Activated CD4-positive, alpha-beta T cell treated with anti-CD3 and anti-CD28 coated beads, Interleukin-2, amount 50 U/mL, for 48 hours (primary cell): ENCODE measurements around the gene SYNJ2.
"Not testable (repeated sequence)": the region's sequence is repeated elsewhere in the genome, so short reads cannot be mapped to it uniquely, and the experiment has no call there.

Source experiments
- DNase-seq, 2 experiments: peaks; one replicate each; pipeline ENCODE4 v3.0.0-alpha.2; 2020

SYNJ2 gene

GRCh38 chr6:157959451-157960227 is 22.0 kb upstream of the SYNJ2 start:
- no peak for DNase-seq

- DNase-seq, result no peak
These were observed 20.4 kb upstream of the SYNJ2 start for GRCh38 chr6:157961153-157961831.

DNA sequence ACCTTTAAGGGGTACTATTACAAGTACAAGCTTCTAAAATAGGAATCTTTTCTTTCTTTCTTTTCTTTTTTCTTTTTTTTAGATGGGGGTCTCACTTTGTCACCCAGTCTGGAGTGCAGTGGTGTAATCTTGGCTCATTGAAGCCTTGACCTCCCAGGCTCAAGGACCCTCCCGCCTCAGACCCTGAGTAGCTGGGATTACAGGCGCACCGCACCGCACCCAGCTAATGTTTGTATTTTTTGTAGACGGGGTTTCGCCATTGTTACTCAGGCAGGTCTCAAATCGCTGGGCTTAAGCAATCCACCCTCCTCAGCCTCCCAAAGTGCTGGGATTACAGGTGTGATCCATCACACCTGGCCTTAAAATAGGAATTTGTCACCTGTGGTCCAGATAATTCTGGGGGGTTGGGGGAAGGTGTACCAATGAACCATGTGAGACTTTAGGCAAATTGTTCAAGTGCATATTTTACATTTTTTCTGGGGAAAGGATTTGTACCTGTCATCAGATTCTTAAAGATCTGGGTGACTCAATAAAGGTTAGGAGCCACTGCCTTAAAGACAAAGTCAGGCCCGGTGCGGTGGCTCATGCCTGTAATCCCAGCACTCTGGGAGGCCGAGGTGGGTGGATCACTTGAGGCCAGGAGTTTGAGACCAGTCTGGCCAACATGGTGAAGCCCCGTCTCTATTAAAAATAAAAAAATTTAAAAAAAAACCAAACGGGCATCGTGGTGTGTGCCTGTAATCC is 19.7 kb upstream of the SYNJ2 start:
- DNase-seq, result no peak

GRCh38 chr6:157962601-157963302 is 18.9 kb upstream of the SYNJ2 start:
- peak; percentile 26 to 39 for DNase-seq

- no peak for DNase-seq
These were observed 17.6 kb upstream of the SYNJ2 start for GRCh38 chr6:157964100-157964499.

DNA sequence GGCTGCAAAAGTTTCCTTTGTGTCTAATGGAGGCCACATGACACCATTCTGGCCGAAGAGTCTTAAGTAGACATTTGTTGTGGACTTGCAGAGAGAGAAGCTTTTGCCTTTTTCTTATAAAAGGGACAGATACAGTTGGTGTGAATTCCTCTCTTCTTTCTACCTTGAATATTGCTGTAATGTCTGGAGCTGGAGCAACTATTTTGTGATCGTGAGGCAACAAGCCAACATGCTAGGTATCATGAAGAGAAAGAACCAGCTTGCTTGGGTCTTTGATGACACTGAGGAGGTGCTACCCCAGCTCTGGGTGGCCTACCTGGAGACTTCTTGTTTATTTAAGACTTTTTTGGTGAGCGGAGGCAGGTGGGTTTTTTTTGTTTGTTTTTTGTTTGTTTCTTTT is 16.3 kb upstream of the SYNJ2 start:
- DNase-seq, result no peak

GRCh38 chr6:157966589-157966977 is 15.1 kb upstream of the SYNJ2 start:
- DNase-seq, result no peak

DNA sequence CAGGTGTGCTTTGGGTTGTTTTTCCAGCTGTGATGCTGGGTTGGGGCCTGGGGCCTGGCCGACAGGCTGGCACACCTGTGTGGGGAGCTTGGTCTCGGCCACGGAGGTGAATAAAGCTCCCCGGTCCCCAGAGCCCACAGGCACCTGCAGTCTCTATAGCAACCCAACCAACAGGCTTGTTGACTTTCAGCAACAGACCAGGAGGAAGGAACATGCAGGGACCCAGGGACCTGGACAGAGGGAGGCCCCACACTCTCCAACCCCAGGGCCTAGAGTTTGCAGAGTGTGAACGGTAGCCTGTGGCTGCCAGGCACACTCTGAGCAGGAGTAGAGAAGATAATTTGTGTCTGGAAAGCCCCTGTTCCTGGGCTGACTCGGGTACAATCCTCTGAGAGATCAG is 14.6 kb upstream of the SYNJ2 start:
- no peak for DNase-seq

DNA sequence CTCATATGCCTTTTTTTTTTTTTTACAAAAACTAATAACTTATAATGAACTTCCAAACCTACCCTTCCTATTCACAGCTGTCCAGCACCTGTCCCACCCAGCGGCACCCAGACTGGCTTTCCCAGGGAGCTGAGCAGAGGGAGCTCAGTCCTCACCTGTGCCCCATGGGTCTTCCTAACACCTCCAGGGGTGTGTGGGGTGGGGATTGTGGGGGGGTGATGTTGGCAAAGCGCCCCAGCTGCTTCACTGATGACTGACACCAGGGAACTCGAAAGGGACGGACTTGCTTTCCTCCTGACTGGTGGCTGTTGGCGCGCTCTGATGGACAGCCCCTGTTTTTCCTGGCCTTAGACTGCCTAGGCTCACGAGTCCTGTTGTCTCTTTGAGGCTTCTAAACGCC is 14.2 kb upstream of the SYNJ2 start:
- no peak for DNase-seq

DNA sequence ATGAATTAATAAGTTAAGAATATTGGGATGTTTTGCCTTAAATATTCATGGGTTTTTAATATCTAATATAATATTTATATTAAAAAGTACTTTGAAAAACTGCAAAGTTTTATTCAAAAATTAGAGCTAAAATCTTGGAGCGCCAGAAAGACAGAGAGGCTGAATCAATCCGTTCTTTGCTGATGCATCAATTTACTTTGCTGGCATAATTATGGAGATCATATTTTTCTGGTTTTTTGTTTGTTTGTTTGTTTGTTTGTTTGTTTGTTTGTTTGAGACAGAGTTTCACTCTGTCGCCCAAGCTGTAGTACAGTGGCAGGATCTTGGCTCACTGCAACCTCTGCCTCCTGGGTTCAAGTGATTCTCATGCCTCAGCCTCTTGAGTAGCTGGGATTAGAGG is 9.5 kb upstream of the SYNJ2 start:
- not testable (repeated sequence) for DNase-seq

GRCh38 chr6:157974341-157974894 is 7.2 kb upstream of the SYNJ2 start:
- DNase-seq, result no peak

DNA sequence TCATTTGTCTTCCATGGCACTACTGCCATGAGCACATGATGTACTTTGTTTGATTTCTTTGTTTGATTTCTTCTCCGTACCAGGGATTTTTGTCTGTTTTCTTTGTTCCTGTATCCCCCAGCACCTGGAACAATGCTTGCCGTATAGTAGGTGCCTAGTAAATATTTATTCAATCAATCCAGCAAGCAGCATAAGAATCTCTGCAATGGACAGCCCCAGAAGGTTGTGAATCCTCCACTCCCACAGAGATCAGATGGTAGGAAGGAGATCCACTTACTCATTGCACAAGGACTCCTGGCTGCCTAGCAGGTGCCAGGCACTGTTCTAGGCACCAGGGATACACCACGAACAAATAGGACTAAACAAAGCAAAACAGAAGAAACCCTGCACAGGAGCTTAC is 6.7 kb upstream of the SYNJ2 start:
- DNase-seq, result no peak

GRCh38 chr6:157975456-157975855 is 6.2 kb upstream of the SYNJ2 start:
- DNase-seq, result no peak

- no peak for DNase-seq
These were observed 5.1 kb upstream of the SYNJ2 start for GRCh38 chr6:157976345-157977175.

DNA sequence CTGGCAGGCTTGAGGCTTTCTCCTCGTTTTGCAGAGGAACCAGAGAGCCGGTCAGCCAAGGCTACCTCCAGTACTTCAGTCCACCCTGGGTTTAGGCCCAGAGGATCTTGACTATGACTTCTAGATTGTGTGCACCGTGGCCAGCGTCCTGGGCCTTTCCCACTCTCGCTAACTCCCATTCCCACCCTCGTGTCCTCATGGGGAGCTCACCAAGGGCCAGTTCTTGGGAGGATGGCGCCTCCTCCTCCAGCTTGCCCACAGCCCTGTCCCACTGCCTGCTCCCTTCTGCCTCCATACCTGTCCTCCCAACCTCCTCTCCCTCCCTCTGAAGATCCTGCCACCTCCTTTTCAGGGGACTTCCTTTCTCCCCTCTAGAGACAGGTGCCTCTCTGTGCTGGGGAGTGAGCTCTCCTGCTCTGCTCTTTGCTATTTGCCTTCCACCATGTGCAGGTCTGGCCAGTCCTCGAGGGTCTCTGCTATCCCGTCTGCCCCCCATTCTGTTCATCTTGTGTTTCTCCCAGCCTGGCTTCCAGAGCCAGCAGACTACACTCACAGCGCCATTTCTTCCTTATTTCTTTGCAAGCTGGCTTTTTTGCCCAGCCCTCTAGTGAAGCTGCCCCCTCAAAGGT is 4.4 kb upstream of the SYNJ2 start:
- DNase-seq, result no peak

- DNase-seq, result no peak
These were observed 3.5 kb upstream of the SYNJ2 start for GRCh38 chr6:157978021-157978783.

DNA sequence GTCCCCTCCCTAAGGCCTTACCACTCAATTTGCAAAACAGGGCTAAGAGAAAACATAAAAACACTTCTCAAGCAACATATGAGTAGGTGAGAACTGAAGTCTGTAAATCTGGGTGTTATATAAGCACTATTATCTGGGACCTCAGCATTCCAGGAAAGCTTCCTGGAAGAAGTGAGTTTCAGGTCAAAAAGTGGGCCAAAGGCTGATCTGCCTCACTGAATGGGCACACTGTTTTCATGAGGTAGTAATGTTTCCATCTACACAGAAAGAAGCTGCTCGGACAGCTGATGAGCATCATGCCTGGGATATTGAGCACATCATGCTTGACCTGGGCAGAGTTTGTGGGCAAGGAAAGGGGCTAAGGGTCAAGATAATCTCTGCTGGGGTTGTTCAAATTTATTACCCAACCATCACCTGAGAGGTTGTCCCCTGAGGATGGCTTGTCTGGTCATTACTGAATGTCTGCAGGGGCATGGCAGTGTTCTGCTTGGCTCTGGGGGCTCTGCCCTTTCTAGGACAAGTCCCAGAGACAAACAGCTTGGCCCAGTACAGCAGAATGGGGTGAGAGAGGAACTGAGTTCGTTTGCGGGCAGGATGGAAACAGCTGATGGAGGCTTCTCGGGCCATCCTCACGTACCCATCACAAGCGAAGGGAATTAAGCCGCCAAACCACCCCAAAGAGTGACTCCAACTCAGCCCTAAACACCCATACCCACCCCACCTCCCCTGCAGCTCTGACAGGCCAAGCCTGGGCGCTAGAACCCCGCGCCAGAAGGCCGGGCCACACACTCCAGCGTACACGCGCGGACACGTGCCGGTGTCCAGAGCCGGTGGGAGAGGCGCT is 1.2 kb upstream of the SYNJ2 start:
- no peak for DNase-seq

DNA sequence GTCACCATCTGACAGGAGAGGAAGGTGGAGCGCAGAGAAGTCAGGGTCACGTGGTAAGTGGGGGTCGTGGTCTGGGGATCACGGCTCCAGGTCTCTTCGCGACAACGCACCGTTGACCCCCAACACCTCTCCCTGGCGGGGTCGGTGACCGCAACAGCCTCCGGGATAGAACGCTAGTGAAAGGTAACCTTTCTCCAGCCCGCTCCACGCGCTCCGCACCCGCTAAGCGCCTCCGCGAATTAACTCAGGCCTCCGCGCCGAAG is 600 bp upstream of the SYNJ2 start:
- peak; percentile 29 to 34 for DNase-seq

DNA sequence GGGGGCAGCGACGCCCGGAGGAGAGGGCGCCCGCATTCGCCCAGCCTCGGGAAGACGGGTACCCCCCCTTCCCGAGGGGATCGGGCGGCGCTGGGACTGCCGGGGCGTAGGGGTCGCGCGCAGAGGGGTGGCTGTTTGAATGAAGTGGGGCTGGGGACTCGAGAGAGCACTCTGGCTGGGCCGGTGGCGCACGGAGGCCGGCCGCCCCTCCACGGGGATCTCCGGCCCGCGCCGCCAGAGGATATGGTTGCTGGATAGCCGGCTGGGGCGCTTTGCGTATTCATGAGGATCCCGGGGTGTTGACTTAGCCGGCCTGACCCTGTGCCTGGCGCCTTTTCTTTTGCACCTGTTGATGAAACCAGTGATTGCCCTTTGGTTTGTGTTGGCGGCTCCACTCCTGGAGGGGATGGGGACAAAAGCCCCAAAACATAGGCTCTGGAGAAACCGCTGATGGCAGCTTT is 469 bp downstream of the SYNJ2 start:
- DNase-seq, result peak; percentile 36 to 51
